Measurements from ENCODE around the gene CLDN11.

Gene CLDN11

DNA sequence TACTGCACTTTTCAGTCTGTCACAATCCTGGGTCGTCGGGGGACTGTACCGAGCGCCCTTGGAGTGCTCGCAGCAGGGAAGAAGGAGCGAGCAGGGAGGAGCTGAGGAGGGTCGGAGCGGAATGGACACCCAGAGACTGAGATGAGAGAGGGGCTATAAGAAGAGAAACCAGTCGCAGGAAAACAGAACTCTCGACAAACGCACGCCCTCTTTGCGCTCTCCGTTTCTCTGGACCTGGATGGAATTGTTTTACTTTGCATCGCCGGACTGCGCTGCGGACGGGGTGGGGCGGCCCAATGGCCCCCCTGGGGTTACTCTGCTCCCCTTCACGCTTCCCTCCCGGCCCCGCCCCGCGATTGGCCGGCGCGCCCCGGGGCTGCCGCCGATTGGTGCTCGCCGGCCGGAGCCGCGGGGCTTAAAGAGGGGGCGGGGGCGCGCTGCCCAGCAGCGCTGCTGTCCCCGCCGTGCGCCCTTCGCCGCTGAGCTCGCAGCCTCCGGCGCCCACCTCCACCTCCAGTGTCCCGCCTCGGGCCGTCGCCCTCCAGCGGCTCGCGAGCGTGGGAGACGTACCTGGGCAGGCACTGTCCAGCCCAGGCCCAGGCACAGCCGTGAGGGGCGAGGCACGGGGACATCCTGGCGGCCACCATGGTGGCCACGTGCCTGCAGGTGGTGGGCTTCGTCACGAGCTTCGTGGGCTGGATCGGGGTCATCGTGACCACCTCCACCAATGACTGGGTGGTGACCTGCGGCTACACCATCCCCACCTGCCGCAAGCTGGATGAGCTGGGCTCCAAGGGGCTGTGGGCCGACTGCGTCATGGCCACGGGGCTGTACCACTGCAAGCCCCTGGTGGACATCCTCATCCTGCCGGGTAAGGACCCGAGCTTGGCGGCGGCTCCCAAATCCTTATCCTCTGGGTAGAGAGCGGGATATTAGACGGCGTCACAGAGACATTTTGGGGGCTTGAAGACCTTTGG lies at the start of gene CLDN11:
TSS of gene CLDN11 (plus strand) at position 447 of the 977 bp plus-strand sequence. CDS start at position 646, 199 bp downstream.
- peak; percentile 81 for DNase-seq

DNA sequence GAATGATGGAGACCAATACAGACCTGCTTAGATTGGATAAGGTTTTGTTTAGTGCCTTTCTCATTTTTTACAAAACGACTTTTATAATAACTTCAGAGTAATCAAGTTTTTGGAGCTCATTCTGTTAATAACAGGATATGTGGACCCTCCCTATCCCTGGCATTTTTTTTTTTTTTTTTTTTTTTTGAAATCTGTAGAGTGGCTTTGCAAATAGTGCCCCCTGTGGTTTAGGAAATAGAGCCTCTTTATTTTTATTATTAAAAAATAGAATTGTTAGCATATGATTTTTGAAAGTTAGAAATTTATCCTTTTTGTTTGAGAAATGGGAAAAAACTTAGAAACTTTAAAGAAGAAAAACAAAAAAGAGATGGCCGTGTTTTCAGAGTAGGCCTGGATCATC lies 49.7 kb upstream of the CLDN11 start:
- no peak for DNase-seq

DNA sequence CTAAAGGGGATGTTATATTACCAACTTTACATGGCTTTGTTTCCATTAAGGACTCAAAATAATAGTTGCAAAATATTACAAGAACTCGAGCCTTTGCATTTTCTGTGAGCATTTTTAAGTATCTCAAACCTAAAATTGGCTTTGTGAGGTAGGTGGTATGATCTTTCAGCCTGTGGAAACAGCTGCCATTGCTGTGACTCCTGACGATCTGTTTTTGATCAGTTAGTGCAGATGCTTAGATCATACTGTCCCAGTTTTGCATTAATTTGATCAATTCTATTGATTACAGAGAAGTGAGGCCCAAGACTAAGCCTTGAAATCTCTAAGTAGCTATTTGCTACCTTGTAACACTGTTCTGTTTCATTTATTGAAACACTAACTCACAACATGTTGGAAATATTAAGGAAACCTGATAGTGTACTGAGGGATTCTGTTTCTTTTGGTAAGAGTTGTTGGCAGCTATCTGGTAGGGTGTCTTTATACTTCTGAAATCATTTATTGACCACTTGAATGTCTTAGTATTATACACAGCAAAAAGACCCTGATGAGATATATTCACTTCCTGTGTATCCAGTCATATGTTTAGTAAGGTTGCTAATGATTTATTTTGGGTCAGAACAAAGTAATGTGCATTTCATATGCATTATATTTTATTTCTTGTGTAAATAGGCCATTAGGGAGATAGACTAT lies 46.3 kb upstream of the CLDN11 start:
- no peak for DNase-seq

GRCh38 chr3:170383567-170383966 lies 35.1 kb upstream of the CLDN11 start:
- DNase-seq = no peak

DNA sequence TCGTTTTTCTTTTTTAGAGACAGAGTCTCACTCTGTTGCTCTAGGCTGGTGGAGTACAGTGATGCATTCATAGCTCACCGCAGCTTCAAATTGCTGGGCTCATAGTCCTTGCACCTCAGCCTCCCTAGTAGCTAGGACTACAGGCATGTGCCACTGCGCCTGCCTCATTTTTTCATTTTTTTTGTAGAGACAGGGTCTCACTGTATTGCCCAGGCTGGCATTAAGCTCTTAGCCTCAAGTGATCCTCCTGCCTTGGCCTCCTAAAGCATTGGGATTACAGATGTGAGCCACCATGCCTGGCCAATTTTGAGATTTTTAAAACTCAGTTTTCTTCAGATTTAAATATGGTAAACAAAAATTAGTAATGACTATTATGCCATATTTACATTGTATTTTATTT lies 32.2 kb upstream of the CLDN11 start:
- DNase-seq = no peak

DNA sequence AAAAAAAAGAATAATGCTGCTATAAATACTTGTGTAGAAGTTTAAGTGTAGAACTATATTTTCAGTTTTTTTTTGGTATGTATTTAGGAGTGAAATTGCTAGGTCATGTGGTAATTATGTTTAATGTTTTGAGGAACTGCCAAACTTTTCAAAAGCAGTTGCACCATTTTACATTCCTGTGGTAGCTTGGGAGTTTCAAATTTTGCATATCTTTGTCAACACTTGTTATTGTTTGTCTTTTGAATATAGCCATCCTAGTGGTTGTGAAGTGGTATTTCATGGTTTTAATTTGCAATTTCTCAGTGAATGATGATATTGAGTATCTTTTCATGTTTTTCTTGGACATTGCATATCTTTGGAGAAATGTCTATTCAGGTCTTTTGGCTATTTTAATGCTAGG lies 30.7 kb upstream of the CLDN11 start:
- no peak for DNase-seq

- no peak for DNase-seq
Measured at GRCh38 chr3:170391108-170391507, 27.6 kb upstream of the CLDN11 start.

- no peak for DNase-seq
Measured at GRCh38 chr3:170397685-170398084, 21.0 kb upstream of the CLDN11 start.

DNA sequence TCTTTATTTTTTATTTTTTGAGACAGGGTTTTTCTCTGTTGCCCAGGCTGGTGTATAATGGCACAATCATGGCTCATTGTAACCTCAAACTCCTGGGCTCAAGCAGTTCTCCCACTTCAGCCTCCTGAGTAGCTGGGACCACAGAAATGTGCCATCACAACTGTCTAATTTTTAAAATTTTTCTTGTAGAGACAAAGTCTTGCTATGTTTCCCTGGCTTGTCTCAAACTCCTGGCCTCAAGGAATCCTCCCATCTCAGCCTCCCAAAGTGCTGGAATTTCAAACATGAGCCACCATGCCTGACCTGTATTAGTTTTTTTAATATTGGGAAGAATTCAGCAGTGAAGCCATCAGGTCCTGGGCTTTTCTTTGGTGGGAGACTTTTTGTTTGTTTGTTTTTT lies 13.6 kb upstream of the CLDN11 start:
- no peak for DNase-seq

DNA sequence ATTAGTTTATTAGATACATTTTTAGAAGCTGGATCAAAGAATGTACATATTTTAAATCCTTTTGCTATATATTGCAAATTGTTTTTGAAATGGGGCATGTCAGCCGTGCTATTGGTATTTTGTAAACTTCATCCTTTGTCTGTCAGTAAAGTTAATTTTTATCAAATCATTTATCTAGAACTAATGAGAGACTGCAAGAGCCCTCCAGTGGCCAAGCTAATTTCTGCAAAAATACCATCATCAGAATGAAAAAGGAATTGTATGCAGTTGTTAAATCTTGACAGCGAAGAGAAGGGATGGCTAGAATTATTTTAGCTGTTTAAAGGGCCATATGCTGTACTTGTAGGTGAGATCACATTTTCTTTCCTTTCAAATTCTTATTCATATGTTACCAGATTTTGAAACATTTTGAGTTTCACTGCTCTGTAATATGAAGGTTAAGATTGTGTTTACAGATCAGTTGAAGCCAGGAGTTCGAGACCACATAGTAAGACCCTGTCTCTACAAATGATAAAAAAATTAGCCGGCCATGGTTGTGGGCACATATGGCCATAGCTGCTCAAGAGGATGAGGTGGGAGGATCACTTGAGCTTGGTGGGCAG lies 8.1 kb upstream of the CLDN11 start:
- no peak for DNase-seq

DNA sequence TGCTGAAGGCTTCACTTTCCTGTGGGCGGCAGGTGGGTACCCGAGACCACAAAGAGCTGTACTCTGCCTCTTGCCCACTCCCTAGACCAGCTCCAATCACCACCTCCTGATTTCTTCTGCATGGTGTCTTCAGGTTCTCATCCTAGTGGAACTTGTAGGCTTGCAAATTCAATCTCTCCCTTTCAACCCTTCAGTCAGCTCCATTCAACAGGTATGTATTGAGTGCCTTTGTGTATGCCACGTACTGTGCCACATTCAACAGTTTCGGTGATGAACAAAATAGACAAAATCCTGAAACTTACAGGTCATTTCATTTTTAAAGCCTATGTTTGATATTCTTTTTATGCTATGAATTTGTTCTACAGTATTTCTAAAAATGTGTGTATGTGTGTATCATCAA lies 5.4 kb upstream of the CLDN11 start:
- DNase-seq = no peak

DNA sequence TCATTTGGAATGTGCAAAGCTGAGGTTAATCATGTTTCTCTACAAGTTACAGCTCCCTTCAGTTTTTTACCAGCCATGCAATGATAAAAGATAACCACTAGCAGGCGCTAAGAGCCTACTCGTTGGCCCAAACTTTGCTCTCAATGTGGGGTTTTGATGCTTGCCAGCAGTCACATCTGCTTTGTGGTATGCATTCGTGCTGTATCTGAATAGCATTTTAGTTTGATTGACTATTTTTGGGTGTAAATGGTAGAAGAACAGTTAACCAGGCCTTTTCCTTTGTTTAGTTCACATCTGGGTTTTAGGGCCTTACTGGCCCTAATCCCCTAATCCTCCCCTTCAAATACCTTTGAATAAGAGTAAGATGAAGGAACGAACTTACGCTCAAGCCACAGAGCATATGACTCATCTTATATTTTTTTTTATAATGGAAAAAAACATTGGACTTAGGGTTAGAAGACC lies 4.4 kb upstream of the CLDN11 start:
- peak; percentile 63 for DNase-seq

DNA sequence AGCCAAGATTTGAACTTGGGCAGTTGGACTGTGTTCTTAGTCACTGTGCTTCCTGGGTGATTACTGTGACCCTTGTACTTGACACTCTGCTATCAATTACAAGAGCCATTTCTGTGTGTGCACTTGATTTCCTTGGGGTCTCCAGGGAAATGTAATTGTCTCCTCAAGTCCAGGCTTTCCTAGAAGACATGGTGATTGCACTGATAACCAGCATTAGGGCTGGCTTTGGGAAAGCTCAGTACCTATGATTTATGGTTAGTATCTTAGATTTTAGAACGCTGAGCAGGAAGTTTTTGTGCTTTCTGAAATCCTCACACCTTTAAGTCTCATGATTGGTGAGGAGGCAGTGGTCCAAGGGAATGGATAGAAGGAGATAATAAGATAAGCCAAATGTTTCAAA lies 1.6 kb upstream of the CLDN11 start:
- DNase-seq = no peak

DNA sequence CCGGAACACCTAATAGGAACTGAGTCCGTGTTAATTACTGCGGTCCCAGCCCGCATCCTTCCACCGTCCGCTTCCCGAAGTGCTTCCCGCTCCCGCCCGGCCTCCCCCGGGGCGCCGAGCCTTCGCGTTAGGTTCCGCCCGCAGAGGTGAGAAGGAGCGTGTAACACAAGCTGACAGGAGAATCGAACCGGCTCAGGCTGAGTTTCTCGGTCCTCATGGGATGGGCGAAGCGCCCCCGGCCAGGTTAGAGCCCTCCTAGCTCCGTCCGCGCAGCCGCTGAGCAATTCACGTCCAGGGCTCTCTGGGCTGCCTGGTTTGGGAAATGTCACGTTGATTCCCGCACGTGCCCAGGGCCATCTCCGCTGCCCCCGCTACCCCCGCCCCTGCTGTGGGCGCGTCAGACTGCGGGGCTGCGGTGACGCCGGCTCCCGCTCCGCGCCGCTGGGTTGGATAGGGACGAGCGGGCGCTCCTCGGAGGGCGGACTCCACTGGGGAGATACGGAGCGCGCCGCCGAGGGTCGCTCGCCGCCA lies 954 bp downstream of the CLDN11 start:
- DNase-seq = peak; percentile 84

GRCh38 chr3:170420307-170420821 lies 1.7 kb downstream of the CLDN11 start:
- no peak for DNase-seq

DNA sequence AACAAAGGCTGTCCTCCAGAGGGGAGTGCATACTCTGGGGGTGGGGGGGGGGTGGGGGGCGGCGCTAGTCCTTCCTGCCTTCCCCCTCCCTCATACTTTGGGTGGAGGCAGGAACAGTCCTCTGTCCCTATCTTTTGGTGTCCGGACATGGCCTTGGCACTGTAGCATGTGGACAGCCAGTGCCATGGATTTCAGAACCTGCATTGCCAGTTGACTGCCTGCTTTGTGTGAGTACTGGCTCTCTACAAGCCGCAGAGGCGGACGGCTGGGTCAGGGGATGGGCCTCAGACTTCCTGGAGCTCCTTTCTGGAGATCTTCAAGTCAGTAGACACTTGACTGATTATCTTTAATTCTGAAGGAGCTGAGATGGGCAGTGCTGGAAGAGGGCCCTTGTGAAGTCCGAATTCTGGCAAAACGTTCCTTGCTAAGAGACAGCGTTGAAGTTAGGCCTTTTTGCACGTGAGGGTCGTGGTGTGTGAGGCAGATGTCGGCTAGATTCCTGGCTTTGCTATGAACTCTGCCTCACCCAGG lies 2.5 kb downstream of the CLDN11 start:
- DNase-seq = peak; percentile 40

GRCh38 chr3:170421758-170422157 lies 3.1 kb downstream of the CLDN11 start:
- DNase-seq = no peak

DNA sequence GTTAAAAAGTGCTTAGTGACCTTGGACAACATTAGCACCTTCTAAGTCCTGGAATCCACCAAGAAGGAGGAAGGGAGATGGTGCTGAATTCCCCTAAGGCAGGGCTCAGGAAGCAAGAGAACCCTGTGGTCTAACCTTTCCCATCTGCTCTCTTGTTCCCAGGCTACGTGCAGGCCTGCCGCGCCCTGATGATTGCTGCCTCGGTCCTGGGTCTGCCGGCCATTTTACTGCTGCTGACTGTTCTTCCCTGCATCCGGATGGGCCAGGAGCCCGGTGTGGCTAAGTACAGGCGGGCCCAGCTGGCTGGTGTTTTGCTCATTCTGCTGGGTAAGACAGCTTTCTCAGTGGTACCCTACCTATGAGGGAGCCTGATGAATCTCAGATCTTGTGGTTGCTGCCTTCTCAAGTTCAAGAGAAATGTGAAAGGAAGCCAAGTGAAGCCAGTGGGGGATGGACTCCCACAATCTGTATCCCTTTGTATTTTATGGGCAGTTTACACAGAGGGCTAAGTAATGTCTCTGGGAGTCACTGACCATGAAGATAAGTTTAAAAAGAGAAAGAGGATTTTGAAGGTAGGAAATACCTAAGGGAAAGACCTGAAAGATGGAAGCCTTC lies 4.4 kb downstream of the CLDN11 start:
- DNase-seq = no peak

GRCh38 chr3:170424879-170425278 lies 6.2 kb downstream of the CLDN11 start:
- DNase-seq = no peak

DNA sequence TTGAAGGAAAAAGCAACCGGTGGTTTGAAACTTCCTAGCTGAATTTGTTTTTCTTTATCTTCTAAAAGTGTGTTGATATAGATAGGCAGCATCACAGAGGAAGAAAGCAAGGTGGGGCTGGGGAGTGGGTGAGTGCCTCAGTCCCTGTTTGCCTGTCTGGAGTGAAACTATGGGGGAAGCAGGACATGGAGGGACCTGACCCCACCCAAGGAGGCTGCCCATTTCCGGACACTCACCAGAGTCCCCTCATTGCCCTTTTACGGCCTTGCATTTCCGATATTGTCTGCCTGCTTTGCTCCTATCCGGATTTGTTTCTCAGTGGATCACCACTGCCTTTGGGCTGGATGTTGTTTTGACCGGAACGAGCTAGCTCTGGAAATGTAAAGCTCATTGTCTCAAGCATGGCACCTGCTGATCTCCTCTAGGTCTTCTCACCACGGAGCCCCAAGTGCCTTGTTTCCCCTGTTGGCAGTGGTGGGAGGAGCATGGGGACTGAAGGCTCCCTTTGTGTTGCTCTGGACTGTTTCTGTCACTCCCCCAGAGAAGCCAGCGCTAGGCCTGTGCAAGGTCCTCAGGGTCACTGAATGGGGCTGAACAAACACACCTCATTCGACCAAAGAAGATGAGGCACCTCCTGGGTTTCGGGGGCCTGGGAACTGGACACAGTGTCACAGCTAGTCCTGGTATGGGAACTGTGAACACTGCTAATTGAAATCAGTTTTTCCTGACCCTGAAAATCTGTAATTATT lies 7.0 kb downstream of the CLDN11 start:
- peak; percentile 54 for DNase-seq

- no peak for DNase-seq
Measured at GRCh38 chr3:170426240-170426797, 7.7 kb downstream of the CLDN11 start.
